ENCODE measurements around the gene RERE. TPM values are rescaled to one million over a fixed set of nuclear protein-coding genes. Genes with fewer than 3 reads are reported as not detected.

The RERE gene
- total RNA-seq, 4 donors from 2014 or later, result 118 to 244 (median 131) TPM

DNA sequence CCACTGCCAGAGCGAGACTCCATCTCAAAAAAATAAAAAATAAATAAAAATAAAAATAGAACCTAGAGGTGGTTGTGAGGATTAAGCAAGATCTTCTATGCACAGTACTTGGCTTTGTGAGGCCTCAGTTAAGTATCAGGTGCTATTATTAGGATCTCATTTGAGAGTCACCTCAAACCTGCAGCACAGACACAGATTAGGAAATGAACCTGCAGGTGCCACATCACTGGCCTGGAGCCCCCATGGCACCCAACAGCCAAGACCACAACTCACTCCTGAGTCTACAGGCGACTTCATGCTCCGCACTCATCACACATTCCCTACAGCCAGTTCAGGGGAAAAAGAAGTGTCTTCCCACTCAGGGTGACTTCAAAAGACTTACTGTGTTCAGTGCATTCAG, 322.8 kb downstream of the RERE start:
- Histone ChIP-seq H3K9me3 (no peaks in the 10 kb centered on the region), H3K27me3 (no peaks in the 10 kb centered on the region), H3K36me3 (peaks cover 4 to 8% of the 10 kb centered on the region in 2 donors), H3K4me1 (peaks cover 5 to 22% of the 10 kb centered on the region in 2 donors), H3K4me3 (replicated peaks in 1 of 3) (no peak overlapping the region), H3K27ac (no peak overlapping the region)
- intact Hi-C loops (cut with DNase I), result no loop called here
- no peak for DNase-seq
- WGBS, 2 donors, result 94 to 100% methylated on average over 3 of the region's 3 CpGs
- TF ChIP-seq, protein P1, sequence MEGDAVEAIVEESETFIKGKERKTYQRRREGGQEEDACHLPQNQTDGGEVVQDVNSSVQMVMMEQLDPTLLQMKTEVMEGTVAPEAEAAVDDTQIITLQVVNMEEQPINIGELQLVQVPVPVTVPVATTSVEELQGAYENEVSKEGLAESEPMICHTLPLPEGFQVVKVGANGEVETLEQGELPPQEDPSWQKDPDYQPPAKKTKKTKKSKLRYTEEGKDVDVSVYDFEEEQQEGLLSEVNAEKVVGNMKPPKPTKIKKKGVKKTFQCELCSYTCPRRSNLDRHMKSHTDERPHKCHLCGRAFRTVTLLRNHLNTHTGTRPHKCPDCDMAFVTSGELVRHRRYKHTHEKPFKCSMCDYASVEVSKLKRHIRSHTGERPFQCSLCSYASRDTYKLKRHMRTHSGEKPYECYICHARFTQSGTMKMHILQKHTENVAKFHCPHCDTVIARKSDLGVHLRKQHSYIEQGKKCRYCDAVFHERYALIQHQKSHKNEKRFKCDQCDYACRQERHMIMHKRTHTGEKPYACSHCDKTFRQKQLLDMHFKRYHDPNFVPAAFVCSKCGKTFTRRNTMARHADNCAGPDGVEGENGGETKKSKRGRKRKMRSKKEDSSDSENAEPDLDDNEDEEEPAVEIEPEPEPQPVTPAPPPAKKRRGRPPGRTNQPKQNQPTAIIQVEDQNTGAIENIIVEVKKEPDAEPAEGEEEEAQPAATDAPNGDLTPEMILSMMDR (IDR thresholded peaks at IDR 0.05), result no peak
- TF ChIP-seq POLR2A (IDR thresholded peaks at IDR 0.05), result no peak

DNA sequence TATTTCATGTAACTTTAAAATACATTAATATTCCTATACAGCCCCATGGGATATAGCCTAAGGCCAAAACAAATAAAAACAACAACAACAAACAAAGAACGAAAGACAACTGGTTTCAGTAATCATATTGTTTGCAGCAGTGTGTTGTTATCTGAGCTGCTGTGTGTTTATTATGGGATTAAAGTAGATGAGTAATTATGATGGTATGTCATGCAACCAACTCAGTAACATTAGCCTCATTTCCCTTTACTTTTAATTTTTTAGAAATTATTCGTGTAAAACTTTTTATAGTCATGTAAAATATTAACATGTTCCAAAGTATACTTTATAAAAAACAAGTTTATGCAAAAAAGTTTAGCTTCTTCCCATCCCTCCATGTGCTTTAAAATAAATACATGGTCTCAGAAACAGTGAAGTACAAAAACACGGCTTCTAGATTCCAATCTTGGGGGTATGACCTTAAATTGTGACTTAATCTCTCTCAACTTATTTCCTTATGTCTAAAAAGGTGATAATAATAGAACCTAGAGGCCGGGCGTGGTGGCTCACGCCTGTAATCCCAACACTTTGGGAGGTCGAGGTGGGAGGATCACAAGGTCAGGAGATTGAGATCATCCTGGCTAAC, 323.4 kb downstream of the RERE start:
- Histone ChIP-seq H3K4me3 (replicated peaks in 1 of 3) (no peak overlapping the region), H3K27ac (no peak overlapping the region), H3K9me3 (no peaks in the 10 kb centered on the region), H3K4me1 (peaks cover 5 to 22% of the 10 kb centered on the region in 2 donors), H3K27me3 (no peaks in the 10 kb centered on the region), H3K36me3 (peaks cover 4 to 8% of the 10 kb centered on the region in 2 donors)
- WGBS, 2 donors, result 91% methylated on average over 7 of the region's 7 CpGs
- no peak for DNase-seq
- intact Hi-C loops (cut with DNase I), result no loop called here
- TF ChIP-seq, protein P1 (IDR thresholded peaks at IDR 0.05), result no peak

DNA sequence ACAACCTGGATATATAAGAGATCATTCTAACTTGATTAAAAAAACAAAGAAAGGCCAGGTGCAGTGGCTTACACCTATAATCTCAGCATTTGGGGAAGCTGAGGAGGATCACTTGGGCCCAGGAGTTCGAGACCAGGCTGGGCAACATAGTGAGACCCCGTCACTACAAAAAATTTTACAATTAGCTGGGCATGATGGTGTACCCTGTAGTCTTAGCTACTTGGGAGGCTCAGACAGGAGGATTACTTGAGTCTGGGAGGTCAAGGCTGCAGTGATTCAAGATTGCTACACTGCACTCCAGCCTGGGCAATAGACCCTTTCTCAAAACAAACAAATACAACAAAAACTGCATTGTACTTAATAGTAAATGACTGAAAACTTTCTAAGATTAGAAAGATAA, 330.2 kb downstream of the RERE start:
- no peak overlapping the region for H3K4me3 ChIP-seq (replicated peaks in 1 of 3)
- TF ChIP-seq, protein P1 (IDR thresholded peaks at IDR 0.05), result no peak
- no peak for TF ChIP-seq POLR2A (IDR thresholded peaks at IDR 0.05)
- no peak for DNase-seq
- WGBS, 2 donors, result 91 to 100% methylated on average over 2 of the region's 2 CpGs
- H3K9me3 ChIP-seq, result no peaks in the 10 kb centered on the region
- H3K36me3 ChIP-seq, result no peaks in the 10 kb centered on the region
- no peaks in the 10 kb centered on the region for H3K4me1 ChIP-seq
- H3K27ac ChIP-seq, result peak overlapping the region in 1 of 3 donors; percentile 39
- intact Hi-C loops (cut with DNase I), result no loop called here
- H3K27me3 ChIP-seq, result no peaks in the 10 kb centered on the region

DNA sequence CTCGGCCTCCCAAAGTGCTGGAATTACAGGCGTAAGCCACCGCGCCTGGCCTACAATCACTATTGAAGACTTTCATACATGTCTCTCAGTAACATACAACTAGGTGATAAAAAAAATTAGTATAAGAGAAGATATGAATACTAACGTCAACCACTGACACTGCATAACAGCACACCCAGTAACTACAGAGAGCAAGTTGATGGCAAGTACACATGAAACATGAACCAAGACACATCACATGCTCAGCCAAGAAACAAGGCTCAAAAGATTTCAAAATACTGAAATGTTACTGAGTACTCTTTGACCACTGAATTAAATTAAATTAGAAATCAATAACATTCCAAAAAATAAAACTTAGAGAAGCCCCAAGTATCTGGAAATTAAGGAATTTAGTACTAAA, 331.4 kb downstream of the RERE start:
- Histone ChIP-seq H3K9me3 (no peaks in the 10 kb centered on the region), H3K27ac (no peak overlapping the region), H3K36me3 (no peaks in the 10 kb centered on the region), H3K4me1 (no peaks in the 10 kb centered on the region), H3K4me3 (replicated peaks in 1 of 3) (no peak overlapping the region), H3K27me3 (no peaks in the 10 kb centered on the region)
- TF ChIP-seq POLR2A (IDR thresholded peaks at IDR 0.05), result no peak
- TF ChIP-seq, protein P1 (IDR thresholded peaks at IDR 0.05), result no peak
- no peak for DNase-seq
- 97 to 98% methylated on average over 5 of the region's 5 CpGs for WGBS, 2 donors
- intact Hi-C loops (cut with DNase I), result no loop called here

DNA sequence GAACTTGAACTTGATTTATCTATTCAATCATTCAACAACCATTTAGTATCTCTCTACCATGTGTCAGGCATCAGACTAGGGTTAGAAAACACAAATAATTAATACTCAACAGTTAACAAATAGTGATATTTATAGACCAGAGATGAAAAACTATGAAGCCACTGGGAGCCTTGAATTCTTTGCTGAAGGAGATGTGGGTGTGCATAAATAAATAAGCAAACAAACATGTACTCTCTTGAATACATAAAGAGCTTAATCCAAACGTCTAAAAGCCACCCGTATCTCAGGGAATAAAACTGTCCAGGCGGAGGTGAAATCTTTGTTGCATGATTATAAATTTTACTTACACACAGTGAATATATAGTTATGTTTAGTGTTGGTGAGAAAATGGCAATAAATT, 333.9 kb downstream of the RERE start:
- Histone ChIP-seq H3K9me3 (no peaks in the 10 kb centered on the region), H3K27me3 (no peaks in the 10 kb centered on the region), H3K4me1 (peaks cover 0 to 4% of the 10 kb centered on the region in 2 donors), H3K4me3 (replicated peaks in 1 of 3) (no peak overlapping the region), H3K27ac (no peak overlapping the region), H3K36me3 (no peaks in the 10 kb centered on the region)
- DNase-seq, result no peak
- WGBS, 2 donors, result 85 to 87% methylated on average over 3 of the region's 3 CpGs
- TF ChIP-seq POLR2A (IDR thresholded peaks at IDR 0.05), result no peak
- TF ChIP-seq, protein P1 (IDR thresholded peaks at IDR 0.05), result no peak
- intact Hi-C loops (cut with DNase I), result no loop called here

Measured in thyroid gland (tissue), 4 donors.